K562 (cell line): ENCODE data around the gene VAMP4. TPM values are rescaled to one million over a fixed set of nuclear protein-coding genes. Genes with fewer than 3 reads are reported as not detected.

Experiments
- ATAC-seq: fragments of 200-7000 bp; cut with Tn5 transposase; 3 replicates; pipeline ENCODE4 v1.9.1; 2020; ENCODE audit warnings: moderate library complexity
- BruUV-seq: library from RNA; stranded (reverse); fragments of 400-500 nt; replicated peaks from 2 replicates; lab custom pipeline; 2021; lab: Mats Ljungman, UMichigan
- CTCF ChIA-PET: fragments of 300-600 bp; formaldehyde crosslinking; extraction: SDS; loops from one replicate; lab custom pipeline; 2021; ENCODE audit warnings: low intra/inter-chr PET ratio; lab: Yijun Ruan, JAX
- POLR2A ChIA-PET: fragments of 300-600, 350-650 bp; sonication (Branson Sonifier 250); formaldehyde crosslinking; extraction: SDS; loops from one replicate; lab custom pipeline; 2021; ENCODE audit warnings: antibody characterized with exemption, inconsistent platforms; lab: Yijun Ruan, JAX
- DNase-seq, 4 experiments: peaks; one replicate each; pipeline versions ENCODE4 v3.0.0 to v3.0.0-alpha.2; 2011 to 2018; ENCODE audit warnings: low spot score in 3 of 4, mixed read lengths in 3 of 4; ENCODE audit errors: extremely low read depth in 1 of 4
- FAIRE-seq: peaks from 2 replicates; lab custom pipeline; 2011; peaks lifted over from hg19 to GRCh38; lab: Jason Lieb, UNC
- H2AFZ ChIP-seq: 2 replicates; pipeline ENCODE4 v1.6.0; 2011; ENCODE audit warnings: low read depth, low read length, control low read depth, inconsistent platforms
- H3K27ac ChIP-seq: fragments of 200-600 bp; 3 replicates; pipeline ENCODE4 v1.8.0; 2011; ENCODE audit warnings: low read depth, mild to moderate bottlenecking, control low read depth, inconsistent platforms, low read length, moderate library complexity, mixed read lengths; ENCODE audit errors: extremely low read depth
- H3K27me3 ChIP-seq, 2 experiments: fragments of 300-600 bp in 1 of 2; 2 replicates in 1 of 2; 3 replicates in 1 of 2; pipeline versions ENCODE4 v1.6.0 to v1.8.0; 2011; ENCODE audit warnings: inconsistent platforms in 2 of 2, low read length in 2 of 2, mild to moderate bottlenecking in 1 of 2, mixed read lengths in 1 of 2, moderate library complexity in 1 of 2; ENCODE audit not compliant: control insufficient read depth in 2 of 2, insufficient read depth in 2 of 2
- H3K36me3 ChIP-seq: fragments of 300-600 bp; 3 replicates; pipeline ENCODE4 v1.8.0; 2011; ENCODE audit warnings: mild to moderate bottlenecking, low read length, inconsistent platforms; ENCODE audit not compliant: control insufficient read depth, insufficient read depth
- H3K4me1 ChIP-seq, 2 experiments: fragments of 200-600 bp in 1 of 2; replicated peaks in 1 of 2; 2 replicates in 1 of 2; 3 replicates in 1 of 2; pipeline versions ENCODE4 v1.5.1 to v1.8.0; 2011; ENCODE audit warnings: inconsistent platforms in 2 of 2, low read length in 2 of 2, mild to moderate bottlenecking in 1 of 2, mixed read lengths in 1 of 2, moderate library complexity in 1 of 2; ENCODE audit not compliant: control insufficient read depth in 2 of 2, insufficient read depth in 2 of 2
- H3K4me2 ChIP-seq: 2 replicates; pipeline ENCODE4 v1.6.1; 2011; ENCODE audit warnings: low read length, control low read depth, inconsistent platforms, mixed read lengths; ENCODE audit not compliant: insufficient read depth
- H3K4me3 ChIP-seq: fragments of 200-600 bp; sonication (generic), shearing (Covaris generic); 2 replicates; pipeline ENCODE4 v1.5.1; 2016; ENCODE audit warnings: control low read depth, inconsistent platforms
- H3K79me2 ChIP-seq: fragments of 200-600 bp; 3 replicates; pipeline ENCODE4 v1.8.0; 2011; ENCODE audit warnings: low read length, inconsistent platforms; ENCODE audit not compliant: control insufficient read depth, insufficient read depth
- H3K9ac ChIP-seq, 2 experiments: 2 replicates each; pipeline versions ENCODE4 v1.6.0 to v1.6.1; 2011; ENCODE audit warnings: low read depth in 2 of 2, low read length in 2 of 2, control low read depth in 1 of 2, inconsistent platforms in 1 of 2, mild to moderate bottlenecking in 1 of 2, mixed read lengths in 1 of 2; ENCODE audit not compliant: insufficient read depth in 1 of 2
- H3K9me1 ChIP-seq: one replicate; pipeline ENCODE4 v1.6.0; 2011; ENCODE audit warnings: inconsistent platforms, mild to moderate bottlenecking, low read length, moderate library complexity; ENCODE audit not compliant: control insufficient read depth, insufficient read depth
- H3K9me3 ChIP-seq: replicated peaks from 2 replicates; pipeline ENCODE4 v1.5.1; 2011; ENCODE audit warnings: low read depth, low read length, inconsistent platforms; ENCODE audit not compliant: control insufficient read depth, insufficient read depth
- H4K20me1 ChIP-seq: replicated peaks from 2 replicates; pipeline ENCODE4 v1.6.1; 2011; ENCODE audit warnings: low read length, inconsistent platforms, mixed read lengths; ENCODE audit not compliant: control insufficient read depth, insufficient read depth
- BHLHE40 ChIP-seq: IDR thresholded peaks from 2 replicates; pipeline ENCODE4 v1.6.1; 2011; ENCODE audit warnings: low read length, improper control_type of control experiment
- HNRNPK ChIP-seq: fragments of 200-400 bp; formaldehyde crosslinking; IDR thresholded peaks from one replicate; pipeline ENCODE4 v1.6.1; 2018; ENCODE audit warnings: mild to moderate bottlenecking, low read depth, low read length; ENCODE audit not compliant: poor library complexity, severe bottlenecking
- NCOA6 ChIP-seq: fragments of 450-650 bp; IDR thresholded peaks from 2 replicates; pipeline ENCODE4 v1.6.1; 2017; ENCODE audit warnings: mild to moderate bottlenecking
- ZEB2 ChIP-seq: fragments of 450-650 bp; IDR thresholded peaks from 2 replicates; pipeline ENCODE4 v1.6.1; 2016
- ZNF766 ChIP-seq: fragments of 200-800 bp; sonication (Bioruptor generic); conservative IDR thresholded peaks from 2 replicates; pipeline ENCODE4 v1.6.1; 2016; ENCODE audit warnings: missing genetic modification characterization, missing compliant biosample characterization
- WGBS: fragments of 100-300 bp; shearing (Covaris generic); methylation state at CpG from one replicate; pipeline ENCODE4 v1.1.6; 2016; ENCODE audit warnings: low coverage, mixed read lengths; ENCODE audit not compliant: insufficient coverage; ENCODE audit errors: missing lambda C conversion rate; 5-methylcytosine and 5-hydroxymethylcytosine counted together
- in situ Hi-C: fragments of 300-500 bp; cut with MboI; formaldehyde crosslinking; loops from 4 replicates; pipeline ENCODE4 v1.15.0; 2018; ENCODE audit warnings: inconsistent platforms, mixed read lengths
- intact Hi-C: fragments of 100-400 bp; cut with micrococcal nuclease; formaldehyde crosslinking; loops from 2 replicates; pipeline ENCODE4 v1.14.2; 2022
- polyA plus RNA-seq, 8 experiments: library from polyadenylated mRNA; depleted of rRNA in 4 of 8; stranded (reverse) in 5 of 8; unstranded in 3 of 8; fragments of >200 nt; fragmentation: Nextera tagmentation in 2 of 8; fragmentation: Illumina TruSeq in 1 of 8; extraction: Ambion mirVana in 2 of 8; extraction: Trizol in 1 of 8; gene quantifications; 2 replicates each; pipeline versions ENCODE4 v1.2.1 to v1.2.3, GENCODE V29; 2011 to 2014; ENCODE audit warnings: inconsistent platforms in 1 of 8, missing spikeins in 1 of 8
- total RNA-seq, 7 experiments: library from RNA; depleted of rRNA in 6 of 7; stranded (reverse); fragments of >200 nt in 6 of 7; fragmentation: Illumina TruSeq in 2 of 7; extraction: Trizol in 2 of 7; gene quantifications; 2 replicates each; pipeline versions ENCODE4 v1.2.1 to v1.2.3, GENCODE V29; 2011 to 2021; ENCODE audit warnings: low replicate concordance in 1 of 7
- TF ChIP-seq, protein P1 (sequence below): fragments of 150-350 bp; conservative IDR thresholded peaks from 2 replicates; pipeline ENCODE4 v1.6.1; 2014; ENCODE audit warnings: low read length
- TF ChIP-seq, protein P2 (sequence below): sonication (generic); formaldehyde crosslinking; IDR thresholded peaks from 2 replicates; pipeline ENCODE4 v1.8.0; 2023; ENCODE audit warnings: mild to moderate bottlenecking, missing genetic modification reagents

VAMP4 gene
- total and polyA plus RNA-seq, 9 of the 15 experiments (the other 6 are each of a cell fraction or from before 2014, with no cell fraction given) = 3.3 to 21.4 (median 11.9) TPM

DNA sequence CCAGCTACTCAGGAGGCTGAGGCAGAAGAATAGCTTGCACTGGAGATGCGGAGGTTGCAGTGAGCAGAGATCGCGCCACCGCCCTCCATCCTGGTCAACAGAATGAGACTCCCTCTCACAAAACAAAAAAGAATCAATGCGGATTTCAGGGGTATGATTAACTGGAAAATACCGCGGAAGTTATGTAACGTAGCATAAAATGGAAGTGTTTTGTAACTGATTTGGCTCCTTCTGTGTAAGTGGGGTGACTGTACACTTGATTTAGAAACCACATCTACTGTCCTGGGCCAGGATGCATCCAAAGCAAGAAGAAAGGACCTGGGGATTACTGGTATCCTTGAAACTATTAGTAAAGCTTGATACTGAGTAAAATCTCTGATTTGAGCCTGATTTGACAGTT, 3.1 kb upstream of the VAMP4 start:
- no peak overlapping the region for H3K4me2 ChIP-seq
- no peaks in the 10 kb centered on the region for H3K27me3 ChIP-seq
- CTCF ChIA-PET = no interaction called here
- FAIRE-seq (no peak), DNase-seq (no peak), ATAC-seq (no peak)
- in situ Hi-C loops (no loop called here), intact Hi-C loops (loop anchor here (10.0 kb wide), 1 partner anchor 260 kb away; the partner anchor contains the start of gene PRRC2C)
- no peak overlapping the region for H2AFZ ChIP-seq
- no peak overlapping the region for H3K9ac ChIP-seq
- TF ChIP-seq ZNF766 (CRISPR knock-in tag) (no peak), NCOA6 (no peak), ZEB2 (no peak), BHLHE40 (no peak), HNRNPK (no peak)
- TF ChIP-seq, protein P1, sequence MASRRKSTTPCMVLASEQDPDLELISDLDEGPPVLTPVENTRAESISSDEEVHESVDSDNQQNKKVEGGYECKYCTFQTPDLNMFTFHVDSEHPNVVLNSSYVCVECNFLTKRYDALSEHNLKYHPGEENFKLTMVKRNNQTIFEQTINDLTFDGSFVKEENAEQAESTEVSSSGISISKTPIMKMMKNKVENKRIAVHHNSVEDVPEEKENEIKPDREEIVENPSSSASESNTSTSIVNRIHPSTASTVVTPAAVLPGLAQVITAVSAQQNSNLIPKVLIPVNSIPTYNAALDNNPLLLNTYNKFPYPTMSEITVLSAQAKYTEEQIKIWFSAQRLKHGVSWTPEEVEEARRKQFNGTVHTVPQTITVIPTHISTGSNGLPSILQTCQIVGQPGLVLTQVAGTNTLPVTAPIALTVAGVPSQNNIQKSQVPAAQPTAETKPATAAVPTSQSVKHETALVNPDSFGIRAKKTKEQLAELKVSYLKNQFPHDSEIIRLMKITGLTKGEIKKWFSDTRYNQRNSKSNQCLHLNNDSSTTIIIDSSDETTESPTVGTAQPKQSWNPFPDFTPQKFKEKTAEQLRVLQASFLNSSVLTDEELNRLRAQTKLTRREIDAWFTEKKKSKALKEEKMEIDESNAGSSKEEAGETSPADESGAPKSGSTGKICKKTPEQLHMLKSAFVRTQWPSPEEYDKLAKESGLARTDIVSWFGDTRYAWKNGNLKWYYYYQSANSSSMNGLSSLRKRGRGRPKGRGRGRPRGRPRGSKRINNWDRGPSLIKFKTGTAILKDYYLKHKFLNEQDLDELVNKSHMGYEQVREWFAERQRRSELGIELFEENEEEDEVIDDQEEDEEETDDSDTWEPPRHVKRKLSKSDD = no peak
- TF ChIP-seq, protein P2, sequence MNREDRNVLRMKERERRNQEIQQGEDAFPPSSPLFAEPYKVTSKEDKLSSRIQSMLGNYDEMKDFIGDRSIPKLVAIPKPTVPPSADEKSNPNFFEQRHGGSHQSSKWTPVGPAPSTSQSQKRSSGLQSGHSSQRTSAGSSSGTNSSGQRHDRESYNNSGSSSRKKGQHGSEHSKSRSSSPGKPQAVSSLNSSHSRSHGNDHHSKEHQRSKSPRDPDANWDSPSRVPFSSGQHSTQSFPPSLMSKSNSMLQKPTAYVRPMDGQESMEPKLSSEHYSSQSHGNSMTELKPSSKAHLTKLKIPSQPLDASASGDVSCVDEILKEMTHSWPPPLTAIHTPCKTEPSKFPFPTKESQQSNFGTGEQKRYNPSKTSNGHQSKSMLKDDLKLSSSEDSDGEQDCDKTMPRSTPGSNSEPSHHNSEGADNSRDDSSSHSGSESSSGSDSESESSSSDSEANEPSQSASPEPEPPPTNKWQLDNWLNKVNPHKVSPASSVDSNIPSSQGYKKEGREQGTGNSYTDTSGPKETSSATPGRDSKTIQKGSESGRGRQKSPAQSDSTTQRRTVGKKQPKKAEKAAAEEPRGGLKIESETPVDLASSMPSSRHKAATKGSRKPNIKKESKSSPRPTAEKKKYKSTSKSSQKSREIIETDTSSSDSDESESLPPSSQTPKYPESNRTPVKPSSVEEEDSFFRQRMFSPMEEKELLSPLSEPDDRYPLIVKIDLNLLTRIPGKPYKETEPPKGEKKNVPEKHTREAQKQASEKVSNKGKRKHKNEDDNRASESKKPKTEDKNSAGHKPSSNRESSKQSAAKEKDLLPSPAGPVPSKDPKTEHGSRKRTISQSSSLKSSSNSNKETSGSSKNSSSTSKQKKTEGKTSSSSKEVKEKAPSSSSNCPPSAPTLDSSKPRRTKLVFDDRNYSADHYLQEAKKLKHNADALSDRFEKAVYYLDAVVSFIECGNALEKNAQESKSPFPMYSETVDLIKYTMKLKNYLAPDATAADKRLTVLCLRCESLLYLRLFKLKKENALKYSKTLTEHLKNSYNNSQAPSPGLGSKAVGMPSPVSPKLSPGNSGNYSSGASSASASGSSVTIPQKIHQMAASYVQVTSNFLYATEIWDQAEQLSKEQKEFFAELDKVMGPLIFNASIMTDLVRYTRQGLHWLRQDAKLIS (CRISPR knock-in tag) = no peak
- no TSS peak for BruUV-seq
- H3K9me1 ChIP-seq = no peaks in the 10 kb centered on the region
- POLR2A ChIA-PET = interaction anchor here (4.6 kb wide), 1 partner anchor 14 kb away, joined by 31 read pairs; no protein-coding TSS in a partner anchor
- peaks cover 28% of the 10 kb centered on the region for H3K79me2 ChIP-seq
- H3K36me3 ChIP-seq = no peaks in the 10 kb centered on the region
- no peaks in the 10 kb centered on the region for H3K9me3 ChIP-seq
- H3K4me1 ChIP-seq = peaks cover 12 to 20% of the 10 kb centered on the region in 2 experiments; a peak in 4 of 5 replicates
- no peaks in the 10 kb centered on the region for H4K20me1 ChIP-seq
- H3K4me3 ChIP-seq = no peak overlapping the region
- 87% methylated on average over 8 of the region's 8 CpGs for WGBS
- no peak overlapping the region for H3K27ac ChIP-seq
